MM.1S (cell line): Measurements from ENCODE around the gene BRICD5.
"Not testable (repeated sequence)": the region's sequence is repeated elsewhere in the genome, so short reads cannot be mapped to it uniquely, and the experiment has no call there.

Experiments used
- DNase-seq: peaks from one replicate; pipeline ENCODE4 v3.0.0-alpha.2; 2015
- H2AFZ ChIP-seq: fragments of 300-600 bp; sonication (generic); 2 replicates; pipeline ENCODE4 v1.6.0; 2016; ENCODE audit warnings: antibody characterized with exemption, low read length
- H3F3A ChIP-seq: fragments of 300-600 bp; sonication (generic); 2 replicates; pipeline ENCODE4 v1.6.1; 2016; ENCODE audit warnings: mild to moderate bottlenecking, antibody characterized with exemption, low read length, moderate library complexity, mixed read lengths; ENCODE audit not compliant: insufficient read depth
- H3K27ac ChIP-seq: fragments of 300-600 bp; sonication (generic); 2 replicates; pipeline ENCODE4 v1.5.1; 2016; ENCODE audit warnings: mild to moderate bottlenecking, low read length
- H3K27me3 ChIP-seq: fragments of 300-600 bp; sonication (generic); replicated peaks from 2 replicates; pipeline ENCODE4 v1.6.0; 2016; ENCODE audit warnings: low read length; ENCODE audit not compliant: insufficient read depth
- H3K36me3 ChIP-seq: fragments of 300-600 bp; sonication (generic); replicated peaks from 2 replicates; pipeline ENCODE4 v1.6.1; 2016; ENCODE audit warnings: mild to moderate bottlenecking, low read length, mixed read lengths; ENCODE audit not compliant: insufficient read depth
- H3K4me1 ChIP-seq: fragments of 300-600 bp; sonication (generic); 2 replicates; pipeline ENCODE4 v1.6.1; 2016; ENCODE audit warnings: low read length, mixed read lengths
- H3K4me2 ChIP-seq: fragments of 300-600 bp; sonication (generic); 2 replicates; pipeline ENCODE4 v1.6.0; 2016; ENCODE audit warnings: low read depth, low read length
- H3K4me3 ChIP-seq: fragments of 300-600 bp; sonication (generic); 2 replicates; pipeline ENCODE4 v1.5.1; 2016; ENCODE audit warnings: low read length, mixed read lengths
- H3K79me2 ChIP-seq: fragments of 300-600 bp; sonication (generic); 2 replicates; pipeline ENCODE4 v1.6.1; 2016; ENCODE audit warnings: mixed run types, low read length, mixed read lengths
- H3K9ac ChIP-seq: fragments of 300-600 bp; sonication (generic); 2 replicates; pipeline ENCODE4 v1.6.1; 2016; ENCODE audit warnings: low read length, mixed read lengths
- H3K9me2 ChIP-seq: fragments of 300-600 bp; sonication (generic); replicated peaks from 2 replicates; pipeline ENCODE4 v1.6.1; 2016; ENCODE audit warnings: mild to moderate bottlenecking, low read length, mixed read lengths; ENCODE audit not compliant: insufficient read depth
- H3K9me3 ChIP-seq: fragments of 300-600 bp; sonication (generic); replicated peaks from 2 replicates; pipeline ENCODE4 v1.6.1; 2016; ENCODE audit warnings: mild to moderate bottlenecking, low read length, mixed read lengths; ENCODE audit not compliant: insufficient read depth
- H4K20me1 ChIP-seq: fragments of 300-600 bp; sonication (generic); 2 replicates; pipeline ENCODE4 v1.6.1; 2016; ENCODE audit warnings: mild to moderate bottlenecking, low read length, moderate library complexity, mixed read lengths; ENCODE audit not compliant: insufficient read depth
- CTCF ChIP-seq: fragments of 300-600 bp; sonication (generic); IDR thresholded peaks from 2 replicates; pipeline ENCODE4 v1.5.1; 2016; ENCODE audit warnings: antibody characterized with exemption, low read length, mixed read lengths
- EZH2 ChIP-seq: fragments of 300-600 bp; sonication (generic); optimal IDR thresholded peaks from 2 replicates; pipeline ENCODE3; 2017; ENCODE audit warnings: low read depth, mild to moderate bottlenecking, antibody characterized with exemption, low read length, mixed read lengths
- EZH2phosphoT487 ChIP-seq: fragments of 300-600 bp; sonication (generic); IDR thresholded peaks from 2 replicates; pipeline ENCODE4 v1.6.1; 2018; ENCODE audit warnings: antibody characterized with exemption, low read length

BRICD5 gene

GRCh38 chr16:2204416-2205103, 6.1 kb downstream of the BRICD5 start:
- Histone ChIP-seq H3K79me2 (peaks cover 27% of the 10 kb centered on the region), H3K4me3 (peak overlapping the region; percentile 98), H3K36me3 (no peaks in the 10 kb centered on the region; the same call in 1 of the 2 replicates), H2AFZ (peak overlapping the region; percentile 76), H3K9me3 (no peaks in the 10 kb centered on the region), H3K4me1 (peaks cover 6% of the 10 kb centered on the region), H3K4me2 (peak overlapping the region; percentile 65), H4K20me1 (no peaks in the 10 kb centered on the region), H3K9me2 (no peaks in the 10 kb centered on the region), H3F3A (0 out of 2 replicates have a peak, but pooled peaks cover 3% of the 10 kb centered on the region), H3K9ac (peak overlapping the region; percentile 96), H3K27ac (peak overlapping the region; percentile 74; the same call in 1 of the 2 replicates), H3K27me3 (peaks cover 24% of the 10 kb centered on the region)
- no peak for DNase-seq
- no peak for TF ChIP-seq EZH2phosphoT487
- TF ChIP-seq CTCF, result no peak
- TF ChIP-seq EZH2, result no peak

DNA sequence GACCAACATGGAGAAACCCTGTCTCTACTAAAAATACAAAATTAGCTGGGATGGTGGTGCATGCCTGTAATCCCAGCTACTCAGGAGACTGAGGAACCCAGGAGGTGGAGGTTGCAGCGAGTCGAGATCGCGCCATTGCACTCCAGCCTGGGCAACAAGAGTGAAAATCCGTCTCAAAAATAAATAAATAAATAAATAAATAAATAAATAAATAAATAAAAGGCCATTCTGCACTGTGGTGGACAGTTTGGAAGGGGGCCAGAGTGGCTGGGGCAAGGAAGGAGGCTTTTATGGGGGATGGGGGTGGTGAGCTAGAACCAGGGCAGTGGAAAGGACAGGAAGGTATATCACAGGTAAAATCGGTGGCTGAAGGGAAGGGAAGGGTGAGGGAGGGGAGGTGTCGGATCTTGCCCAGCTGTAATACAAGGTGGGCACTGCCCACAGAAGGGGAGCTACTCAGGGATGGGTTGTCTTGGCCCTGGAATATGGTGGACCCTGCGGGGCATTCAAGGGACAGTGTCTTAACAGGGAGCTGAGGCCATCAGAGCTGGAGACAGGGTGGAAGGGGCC, 7.5 kb downstream of the BRICD5 start:
- not testable (repeated sequence) for H3K27ac ChIP-seq, H3K9me2 ChIP-seq, H3K9ac ChIP-seq, H2AFZ ChIP-seq, H3K36me3 ChIP-seq, H3F3A ChIP-seq, H3K4me2 ChIP-seq, H3K4me1 ChIP-seq, H3K9me3 ChIP-seq, H3K4me3 ChIP-seq, H4K20me1 ChIP-seq, DNase-seq
- H3K27me3 ChIP-seq, result peaks cover 37% of the 10 kb centered on the region
- peaks cover 27% of the 10 kb centered on the region for H3K79me2 ChIP-seq

DNA sequence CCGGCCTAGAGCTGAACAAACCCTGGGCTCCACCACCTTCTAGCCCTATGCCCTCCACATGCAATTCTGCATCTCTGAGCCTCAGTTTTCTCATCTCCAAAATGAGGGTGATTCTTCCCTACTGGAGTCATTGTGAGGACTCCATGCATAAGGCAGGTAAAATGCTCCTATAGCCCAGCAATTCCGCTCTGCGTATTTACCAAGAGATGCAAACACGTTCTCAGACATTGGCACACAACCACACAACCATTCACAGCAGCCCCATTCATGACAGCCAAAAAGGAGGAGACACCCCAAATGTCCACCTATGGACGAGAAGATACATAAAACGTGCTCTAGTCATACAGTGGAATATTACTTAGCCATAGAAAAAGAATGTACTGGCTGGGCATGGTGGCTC, 10.3 kb downstream of the BRICD5 start:
- Histone ChIP-seq H3K9ac (no peak overlapping the region), H3K9me2 (no peaks in the 10 kb centered on the region), H4K20me1 (no peaks in the 10 kb centered on the region), H3K4me3 (no peak overlapping the region), H3K36me3 (no peaks in the 10 kb centered on the region), H3F3A (0 out of 2 replicates have a peak, but pooled peaks cover 3% of the 10 kb centered on the region), H3K27me3 (peaks cover 58% of the 10 kb centered on the region), H2AFZ (no peak overlapping the region), H3K4me1 (peaks cover 3% of the 10 kb centered on the region; the same call in 1 of the 2 replicates), H3K27ac (no peak overlapping the region), H3K79me2 (no peaks in the 10 kb centered on the region), H3K4me2 (no peak overlapping the region), H3K9me3 (no peaks in the 10 kb centered on the region)
- no peak for DNase-seq
- TF ChIP-seq EZH2 (no peak), EZH2phosphoT487 (no peak), CTCF (no peak)
